ENCODE data around the gene CDC42BPA.

GRCh38 chr1:227112538-227112937 is 205.8 kb downstream of the CDC42BPA start:
- TF ChIP-seq CTCF (conservative IDR thresholded peaks at IDR 0.05 in 1 of 2, IDR thresholded peaks at IDR 0.05 in 1 of 2; ENCODE audit: low read depth in 1 of 2, low read length in 2 of 2) (no peak), EZH2 (IDR thresholded peaks at IDR 0.05; ENCODE audit: low read length, missing control alignments) (no peak)
